Measurements from ENCODE around the gene KDM2B. TPM values are rescaled to one million over a fixed set of nuclear protein-coding genes. Genes with fewer than 3 reads are reported as not detected.

Gene KDM2B
- polyA plus RNA-seq, 2 of the 4 experiments (the other 2 are of a cell fraction): 10.4 to 18.4 TPM

DNA sequence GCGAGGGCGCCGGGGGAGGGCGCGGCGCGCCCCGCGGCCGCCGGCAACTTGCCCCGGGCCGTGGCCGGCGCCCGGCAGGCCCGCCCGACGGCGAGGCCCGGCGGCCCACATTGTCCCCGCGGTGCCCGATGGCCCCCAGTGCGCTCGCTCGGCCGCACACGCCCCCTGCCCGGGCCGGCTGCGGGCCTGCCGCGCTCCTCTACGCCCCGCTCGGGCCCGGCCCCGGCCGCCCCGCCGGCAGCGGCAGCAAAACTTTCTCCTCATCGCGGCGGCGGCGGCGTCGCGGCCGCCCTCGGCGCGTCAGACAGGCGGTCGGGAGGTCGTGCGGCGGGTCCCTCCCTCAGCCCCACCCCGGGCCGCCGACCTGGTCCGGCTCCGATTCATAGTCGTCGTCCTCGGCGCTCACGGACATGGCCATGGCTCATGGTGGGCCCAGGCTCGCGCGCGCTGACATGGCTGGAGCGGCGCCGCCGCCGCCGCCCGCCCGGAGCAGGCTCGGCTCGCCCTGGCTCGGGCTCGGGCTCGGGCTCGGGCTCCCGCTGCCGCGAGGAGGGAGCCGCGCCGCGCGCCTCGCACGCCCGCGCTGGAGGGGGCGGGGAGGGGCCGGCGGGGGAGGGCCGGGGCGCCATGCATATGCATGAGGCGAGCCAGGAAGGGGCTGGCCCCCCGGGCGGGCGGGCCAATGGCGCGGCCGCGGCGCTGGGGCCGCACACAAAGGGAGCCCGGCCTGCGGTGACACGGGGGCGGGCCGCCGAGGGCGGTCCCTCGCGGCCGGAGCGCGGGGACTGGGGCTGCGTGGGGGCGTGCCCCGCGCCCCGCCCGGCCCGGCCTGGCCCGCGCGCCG lies 113.8 kb downstream of the KDM2B start:
- ChIA-PET POLR2A (no interaction called here), CTCF (interaction anchor here (1.0 to 2.2 kb wide), 4 partner anchors 10 to 35 kb away, joined by 3 to 10 read pairs (median 4); no protein-coding TSS in a partner anchor)
- no peak for FAIRE-seq
- WGBS (ENCODE audit: missing lambda C conversion rate): 8% methylated on average over 8 of the region's 139 CpGs
- peaks cover 9% of the 10 kb centered on the region for H3K4me1 ChIP-seq
- H3K4me3 ChIP-seq: peak overlapping the region; percentile 67
- H3K27ac ChIP-seq: peak overlapping the region; percentile 79 to 93
- H3K4me2 ChIP-seq: peak overlapping the region; percentile 81
- ATAC-seq: peak; percentile 90 to 95
- peak; percentile 83 to 88 for DNase-seq (ENCODE audit: low read depth in 1 of 2, low spot score in 1 of 2)
- H3K9me3 ChIP-seq: no peaks in the 10 kb centered on the region
- TF ChIP-seq BHLHE40 (IDR thresholded peaks at IDR 0.05; ENCODE audit: low read depth, low read length): no peak
- peak; percentile 25; the same call in 1 of the 2 replicates for TF ChIP-seq PHF8 (IDR thresholded peaks at IDR 0.05; ENCODE audit: borderline replicate concordance, low read depth)
- no peak for TF ChIP-seq RCOR1 (IDR thresholded peaks at IDR 0.05; ENCODE audit: low read depth, low read length)
- TF ChIP-seq, protein P1, sequence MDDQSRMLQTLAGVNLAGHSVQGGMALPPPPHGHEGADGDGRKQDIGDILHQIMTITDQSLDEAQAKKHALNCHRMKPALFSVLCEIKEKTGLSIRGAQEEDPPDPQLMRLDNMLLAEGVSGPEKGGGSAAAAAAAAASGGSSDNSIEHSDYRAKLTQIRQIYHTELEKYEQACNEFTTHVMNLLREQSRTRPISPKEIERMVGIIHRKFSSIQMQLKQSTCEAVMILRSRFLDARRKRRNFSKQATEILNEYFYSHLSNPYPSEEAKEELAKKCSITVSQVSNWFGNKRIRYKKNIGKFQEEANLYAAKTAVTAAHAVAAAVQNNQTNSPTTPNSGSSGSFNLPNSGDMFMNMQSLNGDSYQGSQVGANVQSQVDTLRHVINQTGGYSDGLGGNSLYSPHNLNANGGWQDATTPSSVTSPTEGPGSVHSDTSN (IDR thresholded peaks at IDR 0.05): no peak
- TF ChIP-seq E2F6 (IDR thresholded peaks at IDR 0.05; ENCODE audit: borderline replicate concordance, low read depth): no peak
- TF ChIP-seq EHF (CRISPR knock-in tag; IDR thresholded peaks at IDR 0.05): no peak
- no peak for TF ChIP-seq CHD4 (IDR thresholded peaks at IDR 0.05; ENCODE audit: borderline replicate concordance)
- TF ChIP-seq CHD2 (IDR thresholded peaks at IDR 0.05; ENCODE audit: low read length, partially characterized antibody): no peak
- TF ChIP-seq POLR2AphosphoS2 (conservative IDR thresholded peaks at IDR 0.05; ENCODE audit: low read length): no peak
- TF ChIP-seq JUNB (IDR thresholded peaks at IDR 0.05): no peak
- TF ChIP-seq FOSL2 (IDR thresholded peaks at IDR 0.05): no peak
- TF ChIP-seq FOSL2 (CRISPR knock-in tag; IDR thresholded peaks at IDR 0.05): no peak
- TF ChIP-seq CBX8 (IDR thresholded peaks at IDR 0.05): no peak
- no peak for TF ChIP-seq BCL3 (IDR thresholded peaks at IDR 0.05)
- TF ChIP-seq, protein P2, sequence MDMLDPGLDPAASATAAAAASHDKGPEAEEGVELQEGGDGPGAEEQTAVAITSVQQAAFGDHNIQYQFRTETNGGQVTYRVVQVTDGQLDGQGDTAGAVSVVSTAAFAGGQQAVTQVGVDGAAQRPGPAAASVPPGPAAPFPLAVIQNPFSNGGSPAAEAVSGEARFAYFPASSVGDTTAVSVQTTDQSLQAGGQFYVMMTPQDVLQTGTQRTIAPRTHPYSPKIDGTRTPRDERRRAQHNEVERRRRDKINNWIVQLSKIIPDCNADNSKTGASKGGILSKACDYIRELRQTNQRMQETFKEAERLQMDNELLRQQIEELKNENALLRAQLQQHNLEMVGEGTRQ (IDR thresholded peaks at IDR 0.05): no peak
- TF ChIP-seq FOXS1 (CRISPR knock-in tag; IDR thresholded peaks at IDR 0.05): no peak
- no peak for TF ChIP-seq TFCP2L1 (CRISPR knock-in tag; IDR thresholded peaks at IDR 0.05)
- no peak for TF ChIP-seq CEBPB (IDR thresholded peaks at IDR 0.05)
- no peak for TF ChIP-seq RNF2 (IDR thresholded peaks at IDR 0.05; ENCODE audit: borderline replicate concordance, low read depth)
- no peak for TF ChIP-seq HDAC2 (IDR thresholded peaks at IDR 0.05)
- TF ChIP-seq NPAS2 (CRISPR knock-in tag; IDR thresholded peaks at IDR 0.05; ENCODE audit: borderline replicate concordance): no peak
- TF ChIP-seq ZNF302 (CRISPR knock-in tag; IDR thresholded peaks at IDR 0.05): no peak
- no peak for TF ChIP-seq SMC3 (IDR thresholded peaks at IDR 0.05)
- no peak for TF ChIP-seq HOXB13 (CRISPR knock-in tag; IDR thresholded peaks at IDR 0.05; ENCODE audit: low read depth)
- no peak for TF ChIP-seq HOXB5 (CRISPR knock-in tag; IDR thresholded peaks at IDR 0.05)
- peak in 1 of 2 experiments; percentile 54; a peak in 2 of 5 replicates for TF ChIP-seq JUN (IDR thresholded peaks at IDR 0.05)
- no peak for TF ChIP-seq GATA3 (IDR thresholded peaks at IDR 0.05; ENCODE audit: borderline replicate concordance)
- TF ChIP-seq RAD21 (conservative IDR thresholded peaks at IDR 0.05 in 1 of 2, IDR thresholded peaks at IDR 0.05 in 1 of 2): no peak
- no peak for TF ChIP-seq ZSCAN20 (CRISPR knock-in tag; IDR thresholded peaks at IDR 0.05)
- TF ChIP-seq POLR2A (IDR thresholded peaks at IDR 0.05; ENCODE audit: low read length): peak; percentile 65
- no peak for TF ChIP-seq ESRRA (IDR thresholded peaks at IDR 0.05; ENCODE audit: borderline replicate concordance, low read length)
- TF ChIP-seq, protein P3, sequence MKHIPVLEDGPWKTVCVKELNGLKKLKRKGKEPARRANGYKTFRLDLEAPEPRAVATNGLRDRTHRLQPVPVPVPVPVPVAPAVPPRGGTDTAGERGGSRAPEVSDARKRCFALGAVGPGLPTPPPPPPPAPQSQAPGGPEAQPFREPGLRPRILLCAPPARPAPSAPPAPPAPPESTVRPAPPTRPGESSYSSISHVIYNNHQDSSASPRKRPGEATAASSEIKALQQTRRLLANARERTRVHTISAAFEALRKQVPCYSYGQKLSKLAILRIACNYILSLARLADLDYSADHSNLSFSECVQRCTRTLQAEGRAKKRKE (CRISPR knock-in tag; IDR thresholded peaks at IDR 0.05; ENCODE audit: low read depth): peak; percentile 23; the same call in 1 of the 2 replicates
- peak; percentile 33 for TF ChIP-seq MAX (IDR thresholded peaks at IDR 0.05)
- no peak for TF ChIP-seq ZFP36 (IDR thresholded peaks at IDR 0.05; ENCODE audit: borderline replicate concordance, partially characterized antibody)
